ENCODE measurements around the gene BCL11A. TPM values are rescaled to one million over a fixed set of nuclear protein-coding genes. Genes with fewer than 3 reads are reported as not detected.

Gene BCL11A
- total RNA-seq, 1 experiment from 2014 or later, result 91.4 TPM

DNA sequence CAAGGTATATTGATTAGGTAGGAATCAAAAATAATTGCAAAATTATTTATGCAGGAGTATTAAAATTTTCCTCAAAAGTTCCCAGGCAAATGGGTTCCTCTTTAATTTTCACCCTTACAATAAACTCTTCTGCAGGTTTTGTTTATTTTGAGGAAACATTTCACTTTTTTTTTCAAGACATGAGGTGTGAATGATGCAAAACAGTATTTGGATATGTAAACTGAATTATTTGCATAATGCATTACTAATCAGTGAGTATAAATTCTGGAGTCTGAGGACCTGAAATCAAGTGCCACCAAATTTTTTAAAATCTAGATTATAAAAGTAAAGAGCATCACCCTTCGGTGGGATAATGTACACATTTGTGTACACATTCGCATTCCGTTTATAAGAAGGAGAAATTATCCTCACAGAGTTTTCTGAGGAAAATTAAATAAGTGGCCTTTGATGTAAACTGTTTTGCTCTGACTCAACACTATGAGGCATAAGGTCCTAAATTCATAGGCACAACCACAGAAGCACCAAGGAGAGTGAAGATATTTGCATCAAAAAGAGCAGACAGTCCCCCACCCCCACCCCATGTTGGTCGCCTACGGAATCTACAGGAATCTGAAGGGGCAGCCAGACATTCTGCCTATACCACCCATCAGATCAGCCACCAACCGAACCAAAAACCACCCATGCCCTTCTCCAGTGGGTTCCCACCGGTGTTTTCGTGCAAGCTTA, 33.1 kb downstream of the BCL11A start:
- Histone ChIP-seq H2BK12ac (ENCODE audit: insufficient read length, low read depth, low read length) (no peak overlapping the region), H3K79me2 (ENCODE audit: insufficient read depth, low read length) (peaks cover 18% of the 10 kb centered on the region; the same call in 1 of the 2 replicates)
- H3K27ac Mint-ChIP-seq, result peak overlapping the region; percentile 63 to 92 (median 74); a peak in 5 of 7 replicates

More for the DNA sequence above, 33.1 kb downstream of the BCL11A start:
- Histone ChIP-seq H3K27ac (ENCODE audit: insufficient read length, low read depth, low read length) (peak overlapping the region; percentile 47), H2BK5ac (ENCODE audit: insufficient read length, low read length) (no peak overlapping the region), H3K23ac (ENCODE audit: insufficient read length, low read depth, low read length) (no peak overlapping the region), H4K8ac (replicated peaks; ENCODE audit: insufficient read length, low read depth, low read length) (no peak overlapping the region), H2BK15ac (ENCODE audit: low read depth, low read length) (no peak overlapping the region), H3K9ac (ENCODE audit: extremely low read depth, insufficient read length, low read length) (no peak overlapping the region), H3K4me1 (ENCODE audit: insufficient read depth, low read length) (peaks cover 37% of the 10 kb centered on the region; the same call in 1 of the 2 replicates), H3K4ac (ENCODE audit: low read depth, low read length) (no peak overlapping the region), H4K20me1 (ENCODE audit: control insufficient read depth, insufficient read depth, insufficient read length) (no peaks in the 10 kb centered on the region), H4K5ac (ENCODE audit: insufficient read length, low read depth, low read length) (no peak overlapping the region), H3K79me1 (ENCODE audit: insufficient read depth, low read depth, low read length, poor library complexity, severe bottlenecking) (no peaks in the 10 kb centered on the region), H3K14ac (ENCODE audit: insufficient read depth, low read length) (no peak overlapping the region), H3K4me2 (ENCODE audit: insufficient read depth, insufficient read length, low read length) (peak overlapping the region; percentile 46), H3K23me2 (ENCODE audit: insufficient read length, low read depth, low read length, poor library complexity, severe bottlenecking) (no peaks in the 10 kb centered on the region), H2BK20ac (ENCODE audit: low read depth, low read length, poor library complexity, severe bottlenecking) (no peak overlapping the region), H4K91ac (ENCODE audit: insufficient read length, low read depth, low read length) (no peak overlapping the region), H2AFZ (ENCODE audit: low read length) (no peak overlapping the region), H3T11ph (ENCODE audit: low read length) (no peak overlapping the region), H3K18ac (ENCODE audit: insufficient read length, low read depth, low read length) (no peak overlapping the region), H3K27me3 (ENCODE audit: insufficient read depth, low read length) (no peaks in the 10 kb centered on the region), H3K9me3 (ENCODE audit: control insufficient read depth, low read depth, low read length) (no peaks in the 10 kb centered on the region), H3K56ac (ENCODE audit: insufficient read length, low read depth, low read length) (no peak overlapping the region), H2BK120ac (ENCODE audit: low read depth, low read length, poor library complexity, severe bottlenecking) (no peak overlapping the region), H2AK5ac (ENCODE audit: insufficient read length, low read length) (no peak overlapping the region)
- H3K9me3 Mint-ChIP-seq, result no peaks in the 10 kb centered on the region
- TF ChIP-seq, protein P1, sequence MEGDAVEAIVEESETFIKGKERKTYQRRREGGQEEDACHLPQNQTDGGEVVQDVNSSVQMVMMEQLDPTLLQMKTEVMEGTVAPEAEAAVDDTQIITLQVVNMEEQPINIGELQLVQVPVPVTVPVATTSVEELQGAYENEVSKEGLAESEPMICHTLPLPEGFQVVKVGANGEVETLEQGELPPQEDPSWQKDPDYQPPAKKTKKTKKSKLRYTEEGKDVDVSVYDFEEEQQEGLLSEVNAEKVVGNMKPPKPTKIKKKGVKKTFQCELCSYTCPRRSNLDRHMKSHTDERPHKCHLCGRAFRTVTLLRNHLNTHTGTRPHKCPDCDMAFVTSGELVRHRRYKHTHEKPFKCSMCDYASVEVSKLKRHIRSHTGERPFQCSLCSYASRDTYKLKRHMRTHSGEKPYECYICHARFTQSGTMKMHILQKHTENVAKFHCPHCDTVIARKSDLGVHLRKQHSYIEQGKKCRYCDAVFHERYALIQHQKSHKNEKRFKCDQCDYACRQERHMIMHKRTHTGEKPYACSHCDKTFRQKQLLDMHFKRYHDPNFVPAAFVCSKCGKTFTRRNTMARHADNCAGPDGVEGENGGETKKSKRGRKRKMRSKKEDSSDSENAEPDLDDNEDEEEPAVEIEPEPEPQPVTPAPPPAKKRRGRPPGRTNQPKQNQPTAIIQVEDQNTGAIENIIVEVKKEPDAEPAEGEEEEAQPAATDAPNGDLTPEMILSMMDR (conservative IDR thresholded peaks at IDR 0.05), result no peak
- H3K36me3 Mint-ChIP-seq (ENCODE audit: insufficient read depth in 1 of 3, low read depth in 3 of 3), result peaks cover 3 to 35% (median 24%) of the 10 kb centered on the region in 3 experiments; a peak in 6 of 7 replicates
- WGBS (ENCODE audit: extremely low coverage, insufficient read length, low lambda C conversion rate), result no CpG with 5 or more reads among the region's 8 CpGs
- no peaks in the 10 kb centered on the region for H3K27me3 Mint-ChIP-seq (ENCODE audit: low read depth)
- H3K4me1 Mint-ChIP-seq, result peaks cover 84 to 89% of the 10 kb centered on the region in 2 experiments
- peak overlapping the region; percentile 6 to 61; a peak in 3 of 5 replicates for H3K4me3 Mint-ChIP-seq
- no peak for DNase-seq
